Stimulated activated CD8-positive, alpha-beta memory T cell treated with anti-CD3 and anti-CD28 coated beads, Interleukin-7, amount 100 ng/mL, for 1 hour (primary cell): Measurements from ENCODE around the gene FAHD2A.
"Not testable (repeated sequence)": the region's sequence is repeated elsewhere in the genome, so short reads cannot be mapped to it uniquely, and the experiment has no call there.

Source experiments
- DNase-seq, 2 donors: peaks; one replicate each; pipeline ENCODE4 v3.0.0-alpha.2; 2020; ENCODE audit warnings: low read depth in 2 of 2

FAHD2A gene

GRCh38 chr2:95434507-95435076 lies 32.1 kb downstream of the FAHD2A start:
- not testable (repeated sequence) for DNase-seq

- DNase-seq = not testable (repeated sequence)
Measured at GRCh38 chr2:95435162-95435871, 32.8 kb downstream of the FAHD2A start.

- not testable (repeated sequence) for DNase-seq
Measured at GRCh38 chr2:95435872-95436209, 33.3 kb downstream of the FAHD2A start.

GRCh38 chr2:95442474-95443099 lies 40.1 kb downstream of the FAHD2A start:
- DNase-seq = not testable (repeated sequence)

- not testable (repeated sequence) for DNase-seq
Measured at GRCh38 chr2:95445317-95445716, 42.8 kb downstream of the FAHD2A start.

GRCh38 chr2:95463292-95463691 lies 60.8 kb downstream of the FAHD2A start:
- DNase-seq = not testable (repeated sequence)
